IMR-90 (cell line): ENCODE results near the gene TUBD1. TPM values are rescaled to one million over a fixed set of nuclear protein-coding genes. Genes with fewer than 3 reads are reported as not detected.

Experiments used
- ATAC-seq: fragments of 200-7000 bp; cut with Tn5 transposase; 2 replicates; pipeline ENCODE4 v1.9.1; 2020; ENCODE audit warnings: low read depth, mild to moderate bottlenecking, moderate library complexity
- BruUV-seq: library from RNA; stranded (reverse); fragments of 400-500 nt; replicated peaks from 2 replicates; lab custom pipeline; 2021; lab: Mats Ljungman, UMichigan
- CTCF ChIA-PET: fragments of 300-600 bp; formaldehyde crosslinking; extraction: SDS; loops from one replicate; lab custom pipeline; 2021; ENCODE audit warnings: antibody characterized with exemption; lab: Yijun Ruan, JAX
- POLR2A ChIA-PET: fragments of 300-600 bp; sonication (Branson Sonifier 250); formaldehyde crosslinking; loops from one replicate; lab custom pipeline; 2022; ENCODE audit warnings: antibody characterized with exemption; ENCODE audit not compliant: unreplicated experiment; lab: Charles Lee
- DNase-seq: peaks from one replicate; pipeline ENCODE4 v3.0.0; 2013
- H2AFZ ChIP-seq: replicated peaks from 2 replicates; pipeline ENCODE3; 2013; ENCODE audit warnings: low read length, mild to moderate bottlenecking; ENCODE audit not compliant: poor library complexity
- H2AK5ac ChIP-seq: 2 replicates; pipeline ENCODE4 v1.6.1; 2013; ENCODE audit warnings: low read depth, low read length, inconsistent platforms
- H2AK9ac ChIP-seq: replicated peaks from 2 replicates; pipeline ENCODE3; 2013; ENCODE audit warnings: mild to moderate bottlenecking, low read depth, low read length, moderate library complexity; ENCODE audit not compliant: poor library complexity
- H2BK120ac ChIP-seq: 2 replicates; pipeline ENCODE4 v1.6.1; 2013; ENCODE audit warnings: low read depth, low read length, inconsistent platforms
- H2BK15ac ChIP-seq: 3 replicates; pipeline ENCODE4 v1.6.1; 2013; ENCODE audit warnings: low read depth, low read length, inconsistent platforms
- H2BK20ac ChIP-seq: 2 replicates; pipeline ENCODE4 v1.6.1; 2013; ENCODE audit warnings: low read depth, mild to moderate bottlenecking, inconsistent platforms, low read length, moderate library complexity
- H2BK5ac ChIP-seq: 2 replicates; pipeline ENCODE4 v1.6.1; 2013; ENCODE audit warnings: mild to moderate bottlenecking, low read depth, low read length, inconsistent platforms; ENCODE audit not compliant: poor library complexity, severe bottlenecking
- H3K14ac ChIP-seq: replicated peaks from 2 replicates; pipeline ENCODE4 v1.6.1; 2013; ENCODE audit warnings: low read depth, low read length, inconsistent platforms
- H3K18ac ChIP-seq: 2 replicates; pipeline ENCODE4 v1.6.1; 2013; ENCODE audit warnings: low read depth, low read length, control low read depth
- H3K23ac ChIP-seq: 2 replicates; pipeline ENCODE4 v1.6.1; 2013; ENCODE audit warnings: low read depth, low read length, inconsistent platforms
- H3K27ac ChIP-seq: 2 replicates; pipeline ENCODE4 v1.5.1; 2013; ENCODE audit warnings: mild to moderate bottlenecking, control low read depth, low read length; ENCODE audit not compliant: insufficient read depth
- H3K27me3 ChIP-seq: 2 replicates; pipeline ENCODE4 v1.6.1; 2013; ENCODE audit warnings: low read length; ENCODE audit not compliant: control insufficient read depth, insufficient read depth
- H3K36me3 ChIP-seq: 2 replicates; pipeline ENCODE4 v1.6.1; 2013; ENCODE audit warnings: low read length, mixed read lengths; ENCODE audit not compliant: control insufficient read depth, insufficient read depth
- H3K4ac ChIP-seq: 2 replicates; pipeline ENCODE4 v1.6.1; 2013; ENCODE audit warnings: low read depth, low read length, inconsistent platforms
- H3K4me1 ChIP-seq: 2 replicates; pipeline ENCODE4 v1.6.1; 2013; ENCODE audit warnings: low read length, mixed read lengths; ENCODE audit not compliant: control insufficient read depth, insufficient read depth
- H3K4me2 ChIP-seq: 2 replicates; pipeline ENCODE4 v1.6.1; 2013; ENCODE audit warnings: low read depth, mild to moderate bottlenecking, control low read depth, low read length, moderate library complexity
- H3K4me3 ChIP-seq: 2 replicates; pipeline ENCODE4 v1.5.1; 2013; ENCODE audit warnings: low read depth, mild to moderate bottlenecking, control low read depth, low read length, moderate library complexity; ENCODE audit not compliant: insufficient read depth
- H3K56ac ChIP-seq: 2 replicates; pipeline ENCODE4 v1.6.1; 2013; ENCODE audit warnings: low read length, inconsistent platforms; ENCODE audit not compliant: insufficient read depth; ENCODE audit errors: extremely low read depth
- H3K79me1 ChIP-seq, 2 experiments: 2 replicates each; pipeline ENCODE4 v1.6.1; 2013; ENCODE audit warnings: low read length in 2 of 2, inconsistent platforms in 1 of 2, low read depth in 1 of 2
- H3K9ac ChIP-seq: 2 replicates; pipeline ENCODE4 v1.6.1; 2013; ENCODE audit warnings: low read depth, low read length, control low read depth
- H3K9me1 ChIP-seq: 2 replicates; pipeline ENCODE4 v1.6.1; 2013; ENCODE audit warnings: low read length, inconsistent platforms; ENCODE audit not compliant: insufficient read depth
- H3K9me3 ChIP-seq: 2 replicates; pipeline ENCODE4 v1.6.1; 2013; ENCODE audit warnings: low read length; ENCODE audit not compliant: control insufficient read depth, insufficient read depth
- H4K20me1 ChIP-seq: 2 replicates; pipeline ENCODE4 v1.6.1; 2013; ENCODE audit warnings: low read length, inconsistent platforms; ENCODE audit not compliant: insufficient read depth
- H4K5ac ChIP-seq: 2 replicates; pipeline ENCODE4 v1.6.1; 2013; ENCODE audit warnings: mild to moderate bottlenecking, low read depth, low read length, control low read depth
- H4K8ac ChIP-seq, 2 experiments: 2 replicates each; pipeline ENCODE4 v1.6.1; 2013; ENCODE audit warnings: low read depth in 2 of 2, low read length in 2 of 2, control low read depth in 1 of 2, inconsistent platforms in 1 of 2
- H4K91ac ChIP-seq: 2 replicates; pipeline ENCODE4 v1.6.1; 2013; ENCODE audit warnings: low read depth, low read length, inconsistent platforms; ENCODE audit not compliant: insufficient read depth
- CEBPB ChIP-seq: IDR thresholded peaks from 2 replicates; pipeline ENCODE4 v1.6.1; 2012; ENCODE audit warnings: low read depth, low read length, improper control_type of control experiment
- CHD1 ChIP-seq: IDR thresholded peaks from 2 replicates; pipeline ENCODE4 v1.6.1; 2012; ENCODE audit warnings: low read depth, low read length, improper control_type of control experiment
- FOS ChIP-seq: fragments of 150-350 bp; IDR thresholded peaks from 2 replicates; pipeline ENCODE4 v1.6.1; 2016; ENCODE audit warnings: low read depth, low read length
- MAFK ChIP-seq: IDR thresholded peaks from 2 replicates; pipeline ENCODE4 v1.6.1; 2012; ENCODE audit warnings: low read depth, low read length, improper control_type of control experiment
- MXI1 ChIP-seq: IDR thresholded peaks from 2 replicates; pipeline ENCODE4 v1.6.1; 2012; ENCODE audit warnings: low read depth, mild to moderate bottlenecking, low read length, moderate library complexity, borderline replicate concordance
- RAD21 ChIP-seq: IDR thresholded peaks from 2 replicates; pipeline ENCODE4 v1.6.1; 2012; ENCODE audit warnings: low read length, improper control_type of control experiment
- RFX5 ChIP-seq: IDR thresholded peaks from 2 replicates; pipeline ENCODE4 v1.8.0; 2012; ENCODE audit warnings: low read depth, mild to moderate bottlenecking, low read length, moderate library complexity
- WGBS, 2 experiments: methylation state at CpG; one replicate each; pipeline versions ENCODE4 v1.1.5 to v1.1.7; 2013; ENCODE audit warnings: missing lambda C conversion rate in 2 of 2; ENCODE audit not compliant: insufficient read length in 1 of 2; ENCODE audit errors: extremely low coverage in 2 of 2; 5-methylcytosine and 5-hydroxymethylcytosine counted together
- dilution Hi-C: fragments of 300-500 bp; cut with HindIII; formaldehyde crosslinking; loops from one replicate; pipeline ENCODE4 v1.14.3; 2018; ENCODE audit warnings: low sequenced_read_pairs; ENCODE audit not compliant: unreplicated experiment
- in situ Hi-C: fragments of 300-500 bp; cut with MboI; formaldehyde crosslinking; loops from 3 replicates; pipeline ENCODE4 v1.14.3; 2019; ENCODE audit warnings: low sequenced_read_pairs, inconsistent platforms, mixed read lengths
- intact Hi-C: fragments of 100-400 bp; cut with micrococcal nuclease; formaldehyde crosslinking; loops from 2 replicates; pipeline ENCODE4 v1.10.0; 2022
- polyA plus RNA-seq, 3 experiments: library from polyadenylated mRNA; depleted of rRNA; stranded (reverse); fragments of >200 nt; gene quantifications; 2 replicates each; pipeline ENCODE4 v1.2.3, GENCODE V29; 2012; ENCODE audit warnings: low replicate concordance in 1 of 3
- total RNA-seq: library from RNA; depleted of rRNA; stranded (reverse); fragments of >200 nt; gene quantifications from 2 replicates; pipeline ENCODE4 v1.2.3, GENCODE V29; 2012
- TF ChIP-seq, protein P1 (sequence below): fragments of 150-350 bp; IDR thresholded peaks from 2 replicates; pipeline ENCODE4 v1.6.1; 2017; ENCODE audit warnings: mild to moderate bottlenecking, antibody characterized with exemption, low read length, low read depth
- TF ChIP-seq, protein P2 (sequence below): conservative IDR thresholded peaks from 2 replicates; pipeline ENCODE4 v1.5.1; 2012; ENCODE audit warnings: mild to moderate bottlenecking, low read depth, low read length, improper control_type of control experiment
- TF ChIP-seq, protein P3 (sequence below): fragments of 150-350 bp; IDR thresholded peaks from 2 replicates; pipeline ENCODE4 v1.6.1; 2016; ENCODE audit warnings: low read depth, mild to moderate bottlenecking, low read length, moderate library complexity, borderline replicate concordance

Gene TUBD1
- total and polyA plus RNA-seq, 2 of the 4 experiments (the other 2 are of a cell fraction) = 2.2 to 4.7 TPM

GRCh38 chr17:59856859-59857794 lies 35.6 kb downstream of the TUBD1 start:
- dilution Hi-C loops = no loop called here
- H2BK120ac ChIP-seq = peak overlapping the region; percentile 96
- no peak overlapping the region for H3K4me2 ChIP-seq
- no peaks in the 10 kb centered on the region for H3K27me3 ChIP-seq
- DNase-seq (no peak), ATAC-seq (no peak)
- intact Hi-C loops = no loop called here
- peak overlapping the region; percentile 99 for H2BK20ac ChIP-seq
- 78 to 100% methylated on average over 1 to 2 of the region's 3 CpGs for WGBS, 2 experiments
- H3K23ac ChIP-seq = peak overlapping the region; percentile 40
- H3K56ac ChIP-seq = 0 out of 2 replicates have a peak overlapping the region, but pooled peaks have one; percentile 1
- H3K27ac ChIP-seq = peak overlapping the region; percentile 27; the same call in 1 of the 2 replicates
- H4K5ac ChIP-seq = peak overlapping the region; percentile 67
- no TSS peak for BruUV-seq
- in situ Hi-C loops = no loop called here
- peak overlapping the region; percentile 96 for H4K91ac ChIP-seq
- H2BK15ac ChIP-seq = peak overlapping the region; percentile 95
- no peaks in the 10 kb centered on the region for H4K20me1 ChIP-seq
- peaks cover 2% of the 10 kb centered on the region; the same call in 1 of the 2 replicates for H3K36me3 ChIP-seq
- H3K9me1 ChIP-seq = peaks cover 13% of the 10 kb centered on the region
- no peak overlapping the region for H2AK9ac ChIP-seq
- H3K79me1 ChIP-seq = peaks cover 4 to 39% of the 10 kb centered on the region in 2 experiments; a peak in 3 of 4 replicates
- peaks cover 15% of the 10 kb centered on the region for H3K4me1 ChIP-seq
- no peak overlapping the region for H3K4me3 ChIP-seq
- peak overlapping the region; percentile 97 for H3K4ac ChIP-seq
- peak overlapping the region; percentile 49 to 88; a peak in 3 of 4 replicates for H4K8ac ChIP-seq
- H3K14ac ChIP-seq = peak overlapping the region; percentile 98
- H2AK5ac ChIP-seq = peak overlapping the region; percentile 80
- ChIA-PET CTCF (no interaction called here), POLR2A (no interaction called here)
- TF ChIP-seq CEBPB (no peak), RFX5 (no peak), MAFK (no peak), CHD1 (no peak), MXI1 (no peak), FOS (no peak), RAD21 (no peak)
- TF ChIP-seq, protein P1, sequence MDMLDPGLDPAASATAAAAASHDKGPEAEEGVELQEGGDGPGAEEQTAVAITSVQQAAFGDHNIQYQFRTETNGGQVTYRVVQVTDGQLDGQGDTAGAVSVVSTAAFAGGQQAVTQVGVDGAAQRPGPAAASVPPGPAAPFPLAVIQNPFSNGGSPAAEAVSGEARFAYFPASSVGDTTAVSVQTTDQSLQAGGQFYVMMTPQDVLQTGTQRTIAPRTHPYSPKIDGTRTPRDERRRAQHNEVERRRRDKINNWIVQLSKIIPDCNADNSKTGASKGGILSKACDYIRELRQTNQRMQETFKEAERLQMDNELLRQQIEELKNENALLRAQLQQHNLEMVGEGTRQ = no peak
- TF ChIP-seq, protein P2, sequence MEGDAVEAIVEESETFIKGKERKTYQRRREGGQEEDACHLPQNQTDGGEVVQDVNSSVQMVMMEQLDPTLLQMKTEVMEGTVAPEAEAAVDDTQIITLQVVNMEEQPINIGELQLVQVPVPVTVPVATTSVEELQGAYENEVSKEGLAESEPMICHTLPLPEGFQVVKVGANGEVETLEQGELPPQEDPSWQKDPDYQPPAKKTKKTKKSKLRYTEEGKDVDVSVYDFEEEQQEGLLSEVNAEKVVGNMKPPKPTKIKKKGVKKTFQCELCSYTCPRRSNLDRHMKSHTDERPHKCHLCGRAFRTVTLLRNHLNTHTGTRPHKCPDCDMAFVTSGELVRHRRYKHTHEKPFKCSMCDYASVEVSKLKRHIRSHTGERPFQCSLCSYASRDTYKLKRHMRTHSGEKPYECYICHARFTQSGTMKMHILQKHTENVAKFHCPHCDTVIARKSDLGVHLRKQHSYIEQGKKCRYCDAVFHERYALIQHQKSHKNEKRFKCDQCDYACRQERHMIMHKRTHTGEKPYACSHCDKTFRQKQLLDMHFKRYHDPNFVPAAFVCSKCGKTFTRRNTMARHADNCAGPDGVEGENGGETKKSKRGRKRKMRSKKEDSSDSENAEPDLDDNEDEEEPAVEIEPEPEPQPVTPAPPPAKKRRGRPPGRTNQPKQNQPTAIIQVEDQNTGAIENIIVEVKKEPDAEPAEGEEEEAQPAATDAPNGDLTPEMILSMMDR = no peak
- TF ChIP-seq, protein P3, sequence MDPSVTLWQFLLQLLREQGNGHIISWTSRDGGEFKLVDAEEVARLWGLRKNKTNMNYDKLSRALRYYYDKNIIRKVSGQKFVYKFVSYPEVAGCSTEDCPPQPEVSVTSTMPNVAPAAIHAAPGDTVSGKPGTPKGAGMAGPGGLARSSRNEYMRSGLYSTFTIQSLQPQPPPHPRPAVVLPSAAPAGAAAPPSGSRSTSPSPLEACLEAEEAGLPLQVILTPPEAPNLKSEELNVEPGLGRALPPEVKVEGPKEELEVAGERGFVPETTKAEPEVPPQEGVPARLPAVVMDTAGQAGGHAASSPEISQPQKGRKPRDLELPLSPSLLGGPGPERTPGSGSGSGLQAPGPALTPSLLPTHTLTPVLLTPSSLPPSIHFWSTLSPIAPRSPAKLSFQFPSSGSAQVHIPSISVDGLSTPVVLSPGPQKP = no peak
- peak overlapping the region; percentile 84 for H2BK5ac ChIP-seq
- H2AFZ ChIP-seq = no peak overlapping the region
- peak overlapping the region; percentile 97 for H3K18ac ChIP-seq
- H3K9ac ChIP-seq = no peak overlapping the region
- H3K9me3 ChIP-seq = no peaks in the 10 kb centered on the region
